Measurements from ENCODE around the gene ARL2BP.
"Not testable (repeated sequence)": the region's sequence is repeated elsewhere in the genome, so short reads cannot be mapped to it uniquely, and the experiment has no call there.

Gene ARL2BP

GRCh38 chr16:57260294-57260929 is 15.4 kb downstream of the ARL2BP start:
- Mint-ChIP-seq H3K9me3 (no peaks in the 10 kb centered on the region), H3K4me3 (peak overlapping the region; percentile 18), H3K27me3 (no peaks in the 10 kb centered on the region), H3K36me3 (ENCODE audit: insufficient read depth) (peaks cover 4% of the 10 kb centered on the region), H3K27ac (ENCODE audit: low read depth) (peak overlapping the region; percentile 27), H3K4me1 (peaks cover 12% of the 10 kb centered on the region)
- ATAC-seq (replicated peaks; ENCODE audit: extremely low read depth, poor library complexity, severe bottlenecking) (peak; percentile 40), DNase-seq (ENCODE audit: low spot score in 2 of 2) (no peak)

- H3K36me3 Mint-ChIP-seq (ENCODE audit: insufficient read depth), result peaks cover 2% of the 10 kb centered on the region
- H3K27ac Mint-ChIP-seq (ENCODE audit: low read depth), result no peak overlapping the region
- H3K9me3 Mint-ChIP-seq, result no peaks in the 10 kb centered on the region
- H3K27me3 Mint-ChIP-seq, result no peaks in the 10 kb centered on the region
- peaks cover 15% of the 10 kb centered on the region for H3K4me1 Mint-ChIP-seq
- DNase-seq (ENCODE audit: low spot score in 2 of 2) (no peak), ATAC-seq (replicated peaks; ENCODE audit: extremely low read depth, poor library complexity, severe bottlenecking) (no peak)
- H3K4me3 Mint-ChIP-seq, result no peak overlapping the region
These were observed 16.7 kb downstream of the ARL2BP start for GRCh38 chr16:57261806-57262205.

DNA sequence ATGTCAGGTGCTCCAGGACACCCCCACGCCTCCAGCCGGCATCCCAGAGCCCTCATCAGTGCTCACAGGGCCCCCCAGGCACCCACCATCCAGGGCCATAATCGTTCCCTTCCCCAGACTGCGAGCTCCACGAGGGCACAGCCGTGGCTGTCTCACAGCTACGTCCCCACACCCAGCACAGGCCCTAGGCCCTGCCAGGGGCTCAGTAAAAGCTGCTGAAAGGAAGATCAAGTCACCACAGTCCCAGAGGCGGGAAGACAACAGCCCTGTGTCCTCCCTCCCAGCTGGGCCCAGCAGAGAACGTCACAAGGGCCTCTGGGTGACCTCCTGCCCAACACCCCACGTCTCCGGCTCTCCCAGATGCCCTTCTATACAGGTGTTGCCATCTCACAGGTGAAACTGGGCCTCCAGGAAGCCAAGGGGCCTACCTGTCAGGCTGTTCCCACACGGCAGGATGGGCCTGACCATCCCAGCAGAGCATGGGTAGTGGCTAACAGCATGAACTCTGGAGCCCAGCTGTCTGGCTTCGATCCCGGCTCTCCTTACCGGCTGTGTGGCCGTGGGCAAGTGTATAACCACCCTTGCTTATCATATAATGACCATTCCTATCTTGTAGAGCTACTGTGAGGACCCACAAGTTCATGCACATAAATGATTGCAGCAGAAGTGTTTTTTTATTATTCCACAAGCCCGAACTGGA is 17.9 kb downstream of the ARL2BP start:
- peaks cover 21% of the 10 kb centered on the region for H3K4me1 Mint-ChIP-seq
- no peak overlapping the region for H3K4me3 Mint-ChIP-seq
- no peaks in the 10 kb centered on the region for H3K36me3 Mint-ChIP-seq (ENCODE audit: insufficient read depth)

GRCh38 chr16:57263541-57264351 is 18.7 kb downstream of the ARL2BP start:
- no peaks in the 10 kb centered on the region for H3K9me3 Mint-ChIP-seq
- H3K27ac Mint-ChIP-seq (ENCODE audit: low read depth), result no peak overlapping the region
- no peaks in the 10 kb centered on the region for H3K36me3 Mint-ChIP-seq (ENCODE audit: insufficient read depth)
- no peak overlapping the region for H3K4me3 Mint-ChIP-seq
- H3K4me1 Mint-ChIP-seq, result peaks cover 21% of the 10 kb centered on the region
- no peaks in the 10 kb centered on the region for H3K27me3 Mint-ChIP-seq
- no peak for DNase-seq (ENCODE audit: low spot score in 2 of 2)
- ATAC-seq (replicated peaks; ENCODE audit: extremely low read depth, poor library complexity, severe bottlenecking), result no peak

More for the DNA sequence above, 17.9 kb downstream of the ARL2BP start:
- no peak for ATAC-seq (replicated peaks; ENCODE audit: extremely low read depth, poor library complexity, severe bottlenecking)
- Mint-ChIP-seq H3K27me3 (no peaks in the 10 kb centered on the region), H3K9me3 (no peaks in the 10 kb centered on the region), H3K27ac (ENCODE audit: low read depth) (no peak overlapping the region)
- DNase-seq (ENCODE audit: low spot score in 2 of 2), result no peak

- no peak overlapping the region for H3K4me3 Mint-ChIP-seq
- H3K27ac Mint-ChIP-seq (ENCODE audit: low read depth), result no peak overlapping the region
- DNase-seq (ENCODE audit: low spot score in 2 of 2), result no peak
- ATAC-seq (replicated peaks; ENCODE audit: extremely low read depth, poor library complexity, severe bottlenecking), result no peak
- no peaks in the 10 kb centered on the region for H3K36me3 Mint-ChIP-seq (ENCODE audit: insufficient read depth)
- peaks cover 21% of the 10 kb centered on the region for H3K4me1 Mint-ChIP-seq
- H3K27me3 Mint-ChIP-seq, result no peaks in the 10 kb centered on the region
- H3K9me3 Mint-ChIP-seq, result no peaks in the 10 kb centered on the region
These were observed 19.3 kb downstream of the ARL2BP start for GRCh38 chr16:57264381-57264780.

GRCh38 chr16:57264950-57265371 is 19.9 kb downstream of the ARL2BP start:
- Mint-ChIP-seq H3K36me3 (ENCODE audit: insufficient read depth) (no peaks in the 10 kb centered on the region), H3K9me3 (no peaks in the 10 kb centered on the region), H3K27me3 (no peaks in the 10 kb centered on the region), H3K4me3 (no peak overlapping the region), H3K4me1 (peaks cover 21% of the 10 kb centered on the region), H3K27ac (ENCODE audit: low read depth) (no peak overlapping the region)
- DNase-seq (ENCODE audit: low spot score in 2 of 2), result no peak
- no peak for ATAC-seq (replicated peaks; ENCODE audit: extremely low read depth, poor library complexity, severe bottlenecking)

DNA sequence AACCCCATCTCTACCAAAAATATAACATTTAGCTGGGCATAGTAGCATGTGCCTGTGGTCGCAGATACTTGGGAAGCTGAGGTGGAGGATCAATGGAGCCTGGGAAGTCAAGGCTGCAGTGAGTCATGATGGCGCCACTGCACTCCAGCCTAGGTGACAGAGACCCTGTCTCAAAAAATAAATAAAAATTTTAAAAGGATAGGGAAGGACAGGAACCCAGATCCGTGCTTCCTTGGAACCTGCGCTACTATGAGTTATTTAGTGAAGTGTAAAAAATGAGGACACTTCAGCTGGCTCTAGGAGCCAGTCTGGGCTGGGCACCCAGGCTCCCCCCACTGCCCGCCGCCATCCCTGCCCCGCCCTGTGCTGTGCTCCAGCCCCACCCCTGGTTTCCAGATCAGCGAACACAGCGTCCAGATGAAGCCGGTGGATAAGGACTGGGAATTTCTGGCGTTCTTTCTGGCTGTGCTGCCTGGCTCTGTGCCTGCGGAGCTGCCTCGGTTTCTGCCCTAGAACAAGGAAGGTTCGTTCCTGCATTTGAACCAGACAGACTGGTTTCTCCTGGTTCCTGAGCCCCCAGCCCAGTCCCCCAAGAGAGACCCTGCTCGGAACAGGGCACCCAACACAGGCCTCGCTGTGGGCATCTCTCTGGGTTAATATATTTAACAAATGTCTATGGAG is 20.9 kb downstream of the ARL2BP start:
- H3K27me3 Mint-ChIP-seq, result no peaks in the 10 kb centered on the region
- H3K4me3 Mint-ChIP-seq, result peak overlapping the region; percentile 26
- DNase-seq (ENCODE audit: low spot score in 2 of 2) (no peak), ATAC-seq (replicated peaks; ENCODE audit: extremely low read depth, poor library complexity, severe bottlenecking) (no peak)
- peaks cover 14% of the 10 kb centered on the region for H3K4me1 Mint-ChIP-seq
- no peaks in the 10 kb centered on the region for H3K36me3 Mint-ChIP-seq (ENCODE audit: insufficient read depth)
- H3K27ac Mint-ChIP-seq (ENCODE audit: low read depth), result peak overlapping the region; percentile 59
- H3K9me3 Mint-ChIP-seq, result no peaks in the 10 kb centered on the region

DNA sequence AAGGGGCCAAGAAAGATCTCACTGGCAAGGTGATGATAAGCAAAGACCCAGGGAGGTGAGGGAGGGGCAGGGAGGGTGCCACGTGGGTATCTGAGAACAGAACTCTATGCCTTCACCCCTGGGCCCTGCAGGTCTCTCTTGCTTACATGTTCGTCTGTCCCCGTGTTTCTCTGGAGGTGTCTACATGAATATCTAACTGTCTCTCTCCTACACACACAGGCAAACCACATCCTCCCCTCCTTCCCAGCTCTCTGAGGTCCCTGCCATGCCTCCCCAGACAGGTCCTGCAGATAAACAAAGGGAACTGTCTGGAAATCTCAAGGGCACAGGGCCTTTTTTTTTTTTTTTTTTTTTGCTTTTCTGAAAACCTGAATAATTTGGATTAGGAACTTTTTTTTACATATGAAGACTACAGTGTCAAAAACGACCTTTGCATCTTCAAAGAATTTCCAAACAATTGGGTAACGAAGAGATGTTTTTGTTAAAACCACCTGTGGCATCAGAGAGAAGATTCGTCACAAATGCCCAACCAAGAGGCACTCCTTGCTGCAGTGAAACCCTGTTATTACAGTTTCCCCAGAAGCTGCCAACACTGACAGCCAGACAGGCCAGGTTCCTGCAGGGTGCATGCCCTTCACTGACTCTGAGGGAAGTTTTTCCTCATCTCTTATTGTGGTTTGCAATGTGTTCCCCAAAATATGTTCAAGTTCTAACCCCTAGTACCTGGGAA is 21.6 kb downstream of the ARL2BP start:
- no peaks in the 10 kb centered on the region for H3K36me3 Mint-ChIP-seq (ENCODE audit: insufficient read depth)
- no peaks in the 10 kb centered on the region for H3K9me3 Mint-ChIP-seq
- peaks cover 14% of the 10 kb centered on the region for H3K4me1 Mint-ChIP-seq
- H3K27ac Mint-ChIP-seq (ENCODE audit: low read depth), result peak overlapping the region; percentile 59
- ATAC-seq (replicated peaks; ENCODE audit: extremely low read depth, poor library complexity, severe bottlenecking) (peak; percentile 89), DNase-seq (ENCODE audit: low spot score in 2 of 2) (peak in 1 of 2 donors; percentile 21)
- no peaks in the 10 kb centered on the region for H3K27me3 Mint-ChIP-seq
- H3K4me3 Mint-ChIP-seq, result peak overlapping the region; percentile 26

DNA sequence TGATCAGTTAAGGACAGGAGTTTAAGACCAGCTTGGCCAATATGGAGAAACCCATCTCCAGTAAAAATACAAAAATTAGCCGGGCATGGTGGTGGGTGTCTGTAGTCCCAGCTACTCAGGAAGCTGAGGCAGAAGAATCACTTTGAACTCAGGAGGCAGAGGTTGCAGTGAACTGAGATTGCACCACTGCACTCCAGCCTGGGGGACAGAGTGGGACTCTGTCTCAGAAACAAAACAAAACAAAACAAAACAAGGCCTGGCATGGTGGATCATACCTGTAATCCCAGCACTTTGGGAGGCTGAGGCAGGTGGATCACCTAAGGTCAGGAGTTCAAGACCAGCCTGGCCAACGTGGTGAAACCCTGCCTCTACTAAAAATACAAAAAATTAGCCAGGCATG is 22.3 kb downstream of the ARL2BP start:
- Mint-ChIP-seq H3K27ac (ENCODE audit: low read depth) (peak overlapping the region; percentile 59), H3K4me1 (peaks cover 14% of the 10 kb centered on the region), H3K4me3 (peak overlapping the region; percentile 26)
- not testable (repeated sequence) for H3K36me3 Mint-ChIP-seq (ENCODE audit: insufficient read depth); H3K27me3 Mint-ChIP-seq; ATAC-seq (replicated peaks; ENCODE audit: extremely low read depth, poor library complexity, severe bottlenecking); DNase-seq (ENCODE audit: low spot score in 2 of 2); H3K9me3 Mint-ChIP-seq

- H3K27ac Mint-ChIP-seq (ENCODE audit: low read depth), result peak overlapping the region; percentile 59
- H3K27me3 Mint-ChIP-seq, result no peaks in the 10 kb centered on the region
- DNase-seq (ENCODE audit: low spot score in 2 of 2) (no peak), ATAC-seq (replicated peaks; ENCODE audit: extremely low read depth, poor library complexity, severe bottlenecking) (no peak)
- H3K4me1 Mint-ChIP-seq, result peaks cover 14% of the 10 kb centered on the region
- H3K4me3 Mint-ChIP-seq, result no peak overlapping the region
- no peaks in the 10 kb centered on the region for H3K36me3 Mint-ChIP-seq (ENCODE audit: insufficient read depth)
- H3K9me3 Mint-ChIP-seq, result no peaks in the 10 kb centered on the region
These were observed 24.0 kb downstream of the ARL2BP start for GRCh38 chr16:57268804-57269800.
